HG02852 (cell line): ENCODE results near the gene ZSWIM3.
A peak's percentile ranks its signal among the peaks of the same experiment; 100 is the strongest.
"Not testable (repeated sequence)": the region's sequence is repeated elsewhere in the genome, so short reads cannot be mapped to it uniquely, and the experiment has no call there.

Source experiments
- ATAC-seq: cut with Tn5 transposase; IDR thresholded peaks from one replicate; pipeline ENCODE4 v1.9.1; 2021; ENCODE audit warnings: mild to moderate bottlenecking, moderate library complexity; ENCODE audit not compliant: unreplicated experiment

Gene ZSWIM3

GRCh38 chr20:45888681-45889080 lies 31.3 kb downstream of the ZSWIM3 start:
- no peak for ATAC-seq

GRCh38 chr20:45890077-45890984 lies 32.9 kb downstream of the ZSWIM3 start:
- peak; percentile 27 for ATAC-seq

GRCh38 chr20:45890985-45891983 lies 33.9 kb downstream of the ZSWIM3 start, which contains the start of the genes CTSA and NEURL2:
Gene CTSA, plus strand, starts transcription at chr20:45891335. Its CDS starts 234 bp downstream, at chr20:45891569.
Gene NEURL2, minus strand, starts transcription at chr20:45891208. Its CDS starts 217 bp downstream, at chr20:45890991.
- peak; percentile 81 for ATAC-seq

- ATAC-seq = no peak
These were observed 34.8 kb downstream of the ZSWIM3 start for GRCh38 chr20:45892049-45892825.

- ATAC-seq = no peak
These were observed 35.5 kb downstream of the ZSWIM3 start for GRCh38 chr20:45892828-45893500.

- no peak for ATAC-seq
These were observed 36.4 kb downstream of the ZSWIM3 start for GRCh38 chr20:45893831-45894230.

GRCh38 chr20:45894797-45895196 lies 37.4 kb downstream of the ZSWIM3 start:
- no peak for ATAC-seq

GRCh38 chr20:45896641-45897161 lies 39.3 kb downstream of the ZSWIM3 start:
- ATAC-seq = no peak

GRCh38 chr20:45897289-45897688 lies 39.9 kb downstream of the ZSWIM3 start:
- ATAC-seq = no peak

GRCh38 chr20:45897692-45898091 lies 40.3 kb downstream of the ZSWIM3 start:
- no peak for ATAC-seq

- no peak for ATAC-seq
These were observed 40.9 kb downstream of the ZSWIM3 start for GRCh38 chr20:45898285-45898684.

GRCh38 chr20:45899046-45899835 lies 41.8 kb downstream of the ZSWIM3 start:
- no peak for ATAC-seq

- not testable (repeated sequence) for ATAC-seq
These were observed 43.9 kb downstream of the ZSWIM3 start for GRCh38 chr20:45901332-45901731.

- no peak for ATAC-seq
These were observed 44.8 kb downstream of the ZSWIM3 start for GRCh38 chr20:45902199-45902701.

GRCh38 chr20:45904583-45905504 lies 47.4 kb downstream of the ZSWIM3 start:
- ATAC-seq = no peak

GRCh38 chr20:45905505-45906079 lies 48.2 kb downstream of the ZSWIM3 start:
- ATAC-seq = no peak
